Kidney epithelial cell (primary cell): Measurements from ENCODE around the gene HINT2. TPM values are rescaled to one million over a fixed set of nuclear protein-coding genes. Genes with fewer than 3 reads are reported as not detected.

Source experiments
- DNase-seq: peaks from one replicate; pipeline ENCODE4 v3.0.0-alpha.2; 2010; ENCODE audit warnings: low read depth
- H3K27me3 ChIP-seq: 2 replicates; pipeline ENCODE4 v1.6.0; 2011; ENCODE audit warnings: low read length; ENCODE audit not compliant: control insufficient read depth, insufficient read depth
- H3K36me3 ChIP-seq: 2 replicates; pipeline ENCODE4 v1.5.1; 2011; ENCODE audit warnings: low read length; ENCODE audit not compliant: control insufficient read depth, insufficient read depth
- H3K4me3 ChIP-seq: 2 replicates; pipeline ENCODE4 v1.5.1; 2011; ENCODE audit warnings: low read depth, mild to moderate bottlenecking, control low read depth, low read length
- CTCF ChIP-seq: IDR thresholded peaks from 2 replicates; pipeline ENCODE4 v1.5.1; 2011; ENCODE audit warnings: mild to moderate bottlenecking, moderate library complexity, low read length, control low read depth, inconsistent platforms; ENCODE audit not compliant: insufficient read depth, poor library complexity, severe bottlenecking
- total RNA-seq: library from RNA; depleted of rRNA; stranded (reverse); fragments of >200 nt; gene quantifications from 2 replicates; pipeline ENCODE4 v1.2.3, GENCODE V29; 2015

The HINT2 gene
- total RNA-seq, 1 donor from 2014 or later: 54.9 TPM

GRCh38 chr9:35795695-35796094, 19.1 kb downstream of the HINT2 start:
- no peak for DNase-seq

GRCh38 chr9:35793461-35793860, 21.4 kb downstream of the HINT2 start:
- H3K4me3 ChIP-seq: no peak overlapping the region
- H3K36me3 ChIP-seq: no peaks in the 10 kb centered on the region
- H3K27me3 ChIP-seq: no peaks in the 10 kb centered on the region
- no peak for DNase-seq
- TF ChIP-seq CTCF: no peak

More at GRCh38 chr9:35795695-35796094, 19.1 kb downstream of the HINT2 start:
- TF ChIP-seq CTCF: no peak
- no peaks in the 10 kb centered on the region for H3K27me3 ChIP-seq
- no peaks in the 10 kb centered on the region for H3K36me3 ChIP-seq
- no peak overlapping the region for H3K4me3 ChIP-seq

GRCh38 chr9:35792826-35793225, 22.0 kb downstream of the HINT2 start:
- Histone ChIP-seq H3K27me3 (no peaks in the 10 kb centered on the region), H3K4me3 (no peak overlapping the region), H3K36me3 (no peaks in the 10 kb centered on the region)
- DNase-seq: no peak
- no peak for TF ChIP-seq CTCF

GRCh38 chr9:35792024-35792813, 22.6 kb downstream of the HINT2 start:
- TF ChIP-seq CTCF: no peak
- Histone ChIP-seq H3K36me3 (no peaks in the 10 kb centered on the region), H3K27me3 (no peaks in the 10 kb centered on the region), H3K4me3 (peak overlapping the region; percentile 49)
- no peak for DNase-seq

- no peaks in the 10 kb centered on the region for H3K36me3 ChIP-seq
- H3K27me3 ChIP-seq: no peaks in the 10 kb centered on the region
- DNase-seq: no peak
- H3K4me3 ChIP-seq: peak within 1 kb of the TSS; percentile 49
- no peak for TF ChIP-seq CTCF
These were observed 23.4 kb downstream of the HINT2 start, which contains the start of gene NPR2 for GRCh38 chr9:35791297-35791921. Gene NPR2 (plus strand): TSS chr9:35791591. CDS start chr9:35792409, 818 bp downstream.
